HG03354 (cell line): ENCODE data around the gene TCEA3.

Experiments
- ATAC-seq: cut with Tn5 transposase; IDR thresholded peaks from one replicate; pipeline ENCODE4 v1.9.1; 2021; ENCODE audit warnings: mild to moderate bottlenecking; ENCODE audit not compliant: unreplicated experiment, poor library complexity, severe bottlenecking

TCEA3 gene

GRCh38 chr1:23423415-23424292 lies 894 bp downstream of the TCEA3 start:
- ATAC-seq, result no peak

GRCh38 chr1:23422941-23423340 lies 1.6 kb downstream of the TCEA3 start:
- no peak for ATAC-seq

DNA sequence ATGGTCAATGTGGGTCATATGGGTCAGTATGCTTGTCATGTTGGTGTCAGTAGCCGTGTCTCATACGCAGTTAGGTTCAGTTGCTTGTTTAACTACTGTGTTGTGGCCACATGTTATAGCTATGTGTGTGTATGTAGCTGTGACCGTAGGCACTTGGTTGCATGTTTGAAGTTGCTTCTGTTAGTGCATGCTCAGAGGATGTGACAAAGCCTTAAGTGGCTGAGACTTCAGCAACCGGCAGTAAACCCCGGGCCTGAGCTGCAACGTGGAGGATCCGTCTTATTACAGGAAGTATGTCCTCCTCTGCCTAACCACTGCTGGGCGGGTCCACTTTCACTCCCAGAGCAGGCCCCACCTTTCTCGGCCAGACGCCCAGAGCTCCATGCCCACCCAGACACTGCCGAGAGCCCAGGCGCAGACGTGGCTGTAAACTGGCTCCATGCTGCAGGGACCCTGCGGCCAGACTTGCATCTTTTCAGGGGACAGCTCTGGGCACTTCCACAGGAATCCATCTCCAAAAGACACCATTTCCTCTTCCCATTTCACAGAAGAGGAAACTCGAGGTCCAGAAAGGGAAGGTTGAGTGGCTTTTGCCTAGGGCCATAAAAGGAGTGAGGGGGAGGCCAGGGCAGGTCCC lies 2.2 kb downstream of the TCEA3 start:
- ATAC-seq, result no peak

DNA sequence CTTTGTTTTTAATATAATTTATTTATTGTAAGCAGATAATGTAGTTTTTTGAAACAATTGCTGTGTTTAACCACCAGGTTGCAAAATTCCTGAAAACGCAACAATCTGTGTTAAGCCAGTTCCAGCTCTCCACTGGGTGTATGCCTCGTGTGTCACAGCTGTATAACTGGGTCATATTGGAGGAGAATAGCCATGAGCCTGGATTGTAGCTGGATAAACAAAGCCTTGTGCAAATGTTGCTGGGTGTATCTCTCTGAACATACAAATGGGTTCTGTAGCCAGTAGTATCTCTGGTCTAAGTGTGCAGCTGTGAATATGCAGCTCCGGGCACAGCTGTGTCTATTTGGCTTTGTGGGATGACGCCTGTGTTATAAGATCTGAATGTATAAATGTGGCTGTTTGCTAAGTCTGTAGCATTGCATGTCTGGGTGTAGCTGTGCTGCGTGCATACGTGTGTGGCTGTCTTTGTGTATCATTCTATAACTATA lies 2.8 kb downstream of the TCEA3 start:
- no peak for ATAC-seq

DNA sequence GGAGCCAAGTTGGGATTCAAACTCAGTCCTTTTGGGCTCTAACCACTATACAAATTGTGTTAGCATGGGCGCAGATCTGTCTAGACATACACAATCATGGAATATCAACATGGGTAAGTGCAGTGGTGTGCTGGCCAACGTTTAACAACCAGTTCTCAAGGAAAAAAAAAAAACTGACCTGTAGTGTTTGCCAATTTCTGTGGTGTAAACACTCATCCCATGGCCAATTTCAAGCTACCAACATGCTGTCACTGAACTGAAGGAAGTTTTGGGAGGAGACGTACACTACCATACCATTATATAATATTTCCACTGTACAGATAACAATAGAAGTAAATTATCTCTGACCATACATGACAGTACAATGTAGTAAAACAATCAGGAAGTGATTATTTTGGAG lies 3.2 kb downstream of the TCEA3 start:
- ATAC-seq, result no peak

DNA sequence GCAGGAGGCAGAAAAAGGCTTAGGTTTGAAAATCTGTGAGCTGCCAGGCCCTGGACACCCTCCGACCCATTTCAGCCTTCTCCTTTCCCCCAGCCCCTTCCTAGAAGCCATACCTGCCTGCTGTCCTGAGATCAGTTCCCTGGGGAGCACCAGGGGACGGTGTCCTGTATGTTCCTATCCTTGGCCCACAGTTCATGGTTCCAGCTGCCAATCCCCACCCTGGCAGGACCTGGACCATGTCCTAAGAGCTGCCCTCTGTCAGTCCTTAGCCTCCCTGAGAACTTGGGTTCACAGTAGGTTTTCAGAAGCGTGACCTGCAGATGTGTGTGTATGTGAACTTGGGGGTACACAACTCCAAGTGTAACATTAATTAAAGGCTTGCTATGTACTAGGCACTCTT lies 3.8 kb downstream of the TCEA3 start:
- ATAC-seq, result no peak

DNA sequence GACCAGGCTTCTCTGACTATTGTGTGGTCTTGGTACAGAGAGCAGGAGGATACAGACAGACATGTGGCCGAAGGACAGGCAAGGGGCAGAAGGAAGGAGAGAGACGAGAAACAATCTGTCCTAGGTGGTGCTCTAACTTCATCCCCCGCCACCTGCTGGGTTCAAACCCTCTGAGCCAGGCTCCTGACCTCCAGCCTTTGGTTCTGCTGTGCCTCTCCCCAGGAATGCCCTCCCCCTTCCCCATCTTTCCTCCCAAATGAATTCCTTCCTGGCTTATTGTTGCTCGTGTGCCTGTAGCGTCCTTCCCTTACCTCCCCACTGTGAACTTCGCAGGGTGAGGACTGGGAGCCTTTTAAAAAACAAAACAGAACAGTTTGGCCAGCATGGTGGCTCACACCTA lies 5.4 kb downstream of the TCEA3 start:
- no peak for ATAC-seq

DNA sequence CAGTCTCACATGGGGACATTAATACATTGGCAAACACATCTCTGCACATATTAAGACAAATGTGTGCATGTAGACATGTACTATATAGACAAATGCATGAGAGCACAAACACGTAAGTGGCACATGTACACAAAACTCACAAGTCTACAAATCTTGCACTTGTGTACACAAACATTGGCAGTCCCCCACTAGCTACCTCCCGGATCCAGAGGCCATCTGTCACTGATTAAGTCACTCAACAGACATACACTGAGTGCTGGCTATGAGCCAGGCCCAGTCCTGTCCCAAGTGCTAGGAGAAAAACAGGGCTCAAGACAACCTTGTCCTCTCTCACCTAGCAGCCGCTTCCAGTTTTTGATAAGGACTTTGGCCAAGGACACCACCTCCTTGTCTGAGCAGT lies 7.0 kb downstream of the TCEA3 start:
- ATAC-seq, result no peak

DNA sequence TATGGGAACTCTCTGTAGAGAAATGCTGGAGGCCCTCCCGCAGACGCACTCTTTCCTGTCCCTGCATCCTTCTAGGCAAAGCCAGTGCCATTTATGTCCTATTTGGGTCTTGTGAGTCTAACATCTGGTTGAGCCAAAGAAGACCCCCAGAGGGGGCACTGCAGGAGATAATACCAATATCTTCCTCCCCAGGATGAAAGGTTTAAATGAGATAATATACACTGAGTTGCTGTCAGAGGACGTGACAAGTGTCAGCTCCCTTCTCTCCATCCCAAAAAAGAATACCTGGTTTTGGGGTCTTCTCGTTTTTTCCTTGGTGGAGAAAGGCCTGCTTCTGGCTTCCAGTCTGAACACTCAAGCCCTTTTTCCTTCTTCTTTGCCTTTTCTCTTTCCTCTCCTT lies 7.6 kb downstream of the TCEA3 start:
- no peak for ATAC-seq

- ATAC-seq, result no peak
These were observed 15.7 kb downstream of the TCEA3 start for GRCh38 chr1:23408797-23409290.

DNA sequence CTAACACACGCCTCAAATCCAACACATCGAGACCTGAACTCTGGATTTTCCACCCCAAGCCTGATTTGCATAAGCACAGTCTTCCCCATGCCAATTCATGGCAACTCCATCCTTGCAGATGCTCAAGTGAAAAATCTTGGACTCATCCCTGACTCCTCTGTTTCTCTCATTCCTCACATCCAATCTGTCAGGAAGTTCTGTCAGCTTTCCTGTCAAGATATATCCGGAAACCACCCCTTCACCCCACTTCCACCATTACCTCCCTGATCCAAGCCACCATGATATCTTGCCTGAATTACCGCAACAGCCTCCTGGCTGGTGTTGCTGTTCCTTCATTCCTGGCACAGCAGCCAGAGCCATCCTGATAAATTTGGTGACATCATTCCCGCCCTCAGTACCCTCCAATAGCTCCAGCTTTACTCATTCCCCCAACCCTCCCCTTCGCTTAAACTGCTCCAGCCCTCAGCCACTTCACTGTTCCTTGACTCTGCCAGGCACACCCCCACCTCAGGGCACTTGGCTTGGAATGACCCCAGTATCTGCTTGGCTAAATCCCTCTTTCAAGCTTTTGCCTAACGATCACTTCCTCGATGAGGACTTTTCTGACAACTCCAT lies 17.4 kb downstream of the TCEA3 start:
- no peak for ATAC-seq

DNA sequence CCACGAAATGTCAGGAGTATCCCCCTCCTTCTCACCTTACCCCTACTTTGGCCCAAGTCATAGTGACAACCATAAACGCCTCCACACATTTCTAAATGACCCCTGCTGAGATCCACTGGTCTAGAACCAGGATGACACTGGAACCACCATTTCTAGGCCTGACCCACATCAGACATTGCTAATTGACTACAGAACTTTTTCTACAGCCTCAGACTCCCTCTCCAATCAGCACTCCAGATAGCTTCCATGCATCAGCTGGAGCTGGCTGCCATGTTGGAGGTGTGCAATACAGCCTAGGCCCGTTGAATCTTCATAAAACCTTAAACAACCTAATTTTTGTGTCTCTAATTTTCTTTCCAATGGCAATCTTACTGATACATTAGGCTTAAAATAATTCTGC lies 18.6 kb downstream of the TCEA3 start:
- no peak for ATAC-seq

DNA sequence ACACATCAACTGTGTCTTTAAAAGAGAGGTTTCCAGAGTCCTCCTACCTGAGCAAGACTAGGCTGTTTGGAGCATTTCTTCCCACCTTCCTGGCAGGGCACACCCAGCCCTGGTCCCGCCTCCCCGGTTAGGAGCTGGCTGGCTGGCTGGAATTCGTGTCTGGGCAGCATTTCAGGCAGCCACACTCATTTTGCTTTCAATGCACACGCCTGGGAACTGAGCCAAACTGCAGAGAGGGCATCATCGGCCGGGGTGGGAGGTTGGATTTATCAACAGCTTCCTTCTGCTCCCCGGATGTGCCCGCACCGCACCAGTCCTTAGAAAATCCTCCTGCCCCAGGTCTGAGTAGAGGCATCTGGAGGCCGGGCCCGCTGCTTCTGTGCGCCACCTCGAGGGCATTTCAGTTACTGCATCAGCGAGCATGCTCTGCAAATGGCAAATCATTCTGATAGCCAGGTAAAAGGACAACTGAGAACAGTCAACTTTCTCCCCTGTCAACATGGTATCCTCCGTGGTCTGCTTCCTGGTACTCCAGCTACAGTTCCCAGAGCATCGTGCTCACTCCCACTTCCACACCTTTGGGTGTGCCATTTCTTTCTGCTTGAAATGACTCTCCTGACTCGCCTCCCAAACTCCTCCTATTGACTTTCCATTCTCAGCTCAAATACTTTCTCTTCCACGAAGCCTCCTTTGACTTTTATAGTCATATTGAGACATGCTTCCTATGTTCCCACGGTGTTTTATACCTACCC lies 20.6 kb downstream of the TCEA3 start:
- peak; percentile 52 for ATAC-seq

- ATAC-seq, result no peak
These were observed 21.2 kb downstream of the TCEA3 start for GRCh38 chr1:23403355-23403734.

GRCh38 chr1:23403038-23403336 lies 21.6 kb downstream of the TCEA3 start:
- no peak for ATAC-seq

DNA sequence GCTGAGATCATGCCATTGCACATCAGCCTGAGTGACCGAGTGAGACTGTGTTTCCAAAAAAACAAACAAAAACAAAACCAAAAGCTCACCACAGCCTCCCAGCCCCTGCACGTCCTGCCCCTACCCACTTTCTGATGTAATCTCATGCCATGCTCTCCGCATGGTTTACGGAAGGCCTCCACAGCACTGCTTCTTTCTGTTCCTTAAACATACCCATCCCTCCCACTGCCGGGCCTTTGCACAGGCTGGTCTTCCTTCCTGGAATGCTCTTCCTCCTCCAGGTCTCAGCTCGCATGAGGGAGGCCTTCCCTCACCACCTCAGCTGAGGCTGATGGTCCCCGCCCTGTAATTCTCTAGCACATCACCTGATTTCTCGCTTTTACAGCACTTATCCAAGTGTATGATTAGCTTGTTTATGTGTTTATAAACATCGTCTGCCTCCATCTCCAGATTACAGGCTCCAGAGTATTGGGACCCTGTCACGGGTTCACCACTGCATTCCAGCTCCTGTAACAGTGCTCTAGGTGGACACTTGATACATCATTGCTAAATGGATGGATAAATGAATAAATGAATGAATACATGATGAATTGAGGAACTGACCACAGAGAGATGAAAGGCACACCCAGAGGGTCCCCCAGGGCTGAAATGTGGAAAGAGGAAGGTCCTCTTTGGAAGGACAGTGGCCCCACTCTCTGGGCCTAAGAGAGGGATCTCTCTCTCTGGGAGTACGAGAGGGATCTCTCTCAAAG lies 22.1 kb downstream of the TCEA3 start:
- ATAC-seq, result no peak

- ATAC-seq, result no peak
These were observed 23.2 kb downstream of the TCEA3 start for GRCh38 chr1:23401313-23401712.

DNA sequence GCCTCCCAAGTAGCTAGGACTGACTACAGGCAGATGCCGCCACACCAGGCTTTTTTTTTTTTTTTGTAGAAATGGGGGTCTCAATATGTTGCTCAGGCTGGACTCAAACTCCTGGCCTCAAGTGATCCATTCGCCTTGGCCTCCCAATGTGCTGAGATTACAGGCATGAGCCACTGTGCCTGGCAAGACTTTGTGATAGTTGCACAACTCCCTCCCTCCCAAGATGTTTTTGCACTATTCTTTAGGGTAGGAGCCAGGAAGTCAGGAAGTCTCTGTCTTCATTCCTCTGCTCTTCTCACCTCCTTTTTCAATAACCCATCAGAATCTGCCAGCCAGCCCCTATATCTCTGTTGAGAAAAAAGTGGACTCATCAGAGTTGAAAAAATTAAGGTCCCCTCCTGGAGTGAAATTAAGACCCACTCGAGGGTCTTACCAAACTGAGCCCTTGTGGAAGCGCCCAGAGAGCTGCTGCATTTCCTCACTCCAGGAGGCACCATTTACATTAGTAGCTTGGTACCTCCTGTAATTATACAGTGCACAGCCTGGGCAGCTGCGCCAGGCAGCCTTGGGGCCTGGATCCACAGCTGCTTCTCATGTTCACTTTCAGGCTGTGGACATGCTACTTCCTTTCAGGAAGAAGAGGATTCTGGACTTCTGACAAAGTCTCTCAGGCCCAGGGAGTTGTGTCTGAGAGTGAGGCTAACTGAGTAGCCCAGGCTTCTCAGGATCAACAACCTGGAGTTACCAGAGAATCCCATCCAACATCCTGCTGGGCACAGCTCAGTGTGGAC lies 24.0 kb downstream of the TCEA3 start:
- no peak for ATAC-seq

- no peak for ATAC-seq
These were observed 25.3 kb downstream of the TCEA3 start for GRCh38 chr1:23399229-23399628.
